Measurements from ENCODE around the gene KIAA1671.

- TF ChIP-seq GATA2 (IDR thresholded peaks at IDR 0.05; ENCODE audit: low read depth, low read length) (no peak), GATA3 (IDR thresholded peaks at IDR 0.05; ENCODE audit: low read depth, low read length) (no peak)
Observed at GRCh38 chr22:25111579-25112517, 159.3 kb downstream of the KIAA1671 start.
